ENCODE measurements around the gene ERC2. TPM values are rescaled to one million over a fixed set of nuclear protein-coding genes. Genes with fewer than 3 reads are reported as not detected.

The ERC2 gene
- total and polyA plus RNA-seq, 2 of the 13 experiments (the other 11 are each of a cell fraction or from before 2014, with no cell fraction given), result 0.16 to 0.22 TPM

DNA sequence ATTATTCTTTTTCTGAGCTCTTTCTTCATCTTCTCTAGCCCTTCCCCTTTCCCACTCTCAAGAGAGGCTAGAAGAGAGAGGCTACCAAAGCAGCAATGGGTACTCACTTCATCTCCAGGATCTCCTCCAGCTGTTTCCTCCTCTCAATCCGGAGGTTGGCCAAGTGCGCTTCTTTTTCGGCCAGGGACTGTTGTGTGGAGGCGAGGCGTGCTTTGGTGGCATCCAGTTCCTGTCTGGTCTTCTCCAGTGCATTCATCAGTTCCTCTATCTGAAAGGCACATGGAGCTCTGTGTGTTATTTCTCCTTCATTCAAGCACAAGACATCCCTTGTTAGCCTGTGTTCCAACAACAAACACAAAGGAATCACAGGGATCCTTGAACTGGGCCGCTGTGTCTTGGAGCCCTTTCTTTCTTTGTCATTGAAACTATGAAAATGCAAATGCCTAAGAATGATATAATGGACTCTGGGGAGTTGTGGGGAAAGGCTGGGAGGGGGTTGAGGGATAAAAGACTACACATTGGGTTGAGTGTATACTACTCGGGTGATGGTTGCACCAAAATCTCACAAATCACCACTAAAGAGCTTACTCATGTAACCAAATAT, 579.9 kb downstream of the ERC2 start:
- Histone ChIP-seq H3K9ac (ENCODE audit: insufficient read depth, low read depth, low read length) (no peak overlapping the region), H3K79me2 (ENCODE audit: insufficient read depth, low read length) (no peaks in the 10 kb centered on the region), H3K9me3 (ENCODE audit: low read length) (no peaks in the 10 kb centered on the region), H3K27me3 (ENCODE audit: control insufficient read depth in 1 of 2, insufficient read depth in 2 of 2, low read length in 2 of 2) (no peaks in the 10 kb centered on the region; a peak in 1 of 5 replicates), H3K36me3 (replicated peaks in 1 of 2; ENCODE audit: control insufficient read depth in 1 of 2, insufficient read depth in 2 of 2, low read length in 2 of 2) (no peaks in the 10 kb centered on the region), H2AFZ (ENCODE audit: low read length) (no peak overlapping the region), H4K20me1 (ENCODE audit: insufficient read depth, low read length) (no peaks in the 10 kb centered on the region), H3K4me1 (ENCODE audit: insufficient read depth, low read length) (no peaks in the 10 kb centered on the region), H3K4me2 (ENCODE audit: low read depth, low read length) (no peak overlapping the region), H3K27ac (ENCODE audit: extremely low read length, insufficient read depth, low read length) (no peak overlapping the region), H3K4me3 (replicated peaks in 1 of 3; ENCODE audit: insufficient read depth in 1 of 3, low read depth in 2 of 3, low read length in 3 of 3) (no peak overlapping the region)
- TF ChIP-seq ETV5 (CRISPR knock-in tag; IDR thresholded peaks at IDR 0.05; ENCODE audit: borderline replicate concordance), result no peak
- TF ChIP-seq TCF12 (IDR thresholded peaks at IDR 0.05), result no peak
- TF ChIP-seq TCF12 (CRISPR knock-in tag; IDR thresholded peaks at IDR 0.05), result no peak
- no peak for TF ChIP-seq THAP7 (CRISPR knock-in tag; IDR thresholded peaks at IDR 0.05)
- TF ChIP-seq FOXA1 (IDR thresholded peaks at IDR 0.05), result no peak
- TF ChIP-seq FOXA1 (CRISPR knock-in tag; IDR thresholded peaks at IDR 0.05), result no peak
- no peak for TF ChIP-seq TBX2 (CRISPR knock-in tag; IDR thresholded peaks at IDR 0.05; ENCODE audit: borderline replicate concordance)
- no peak for TF ChIP-seq ZNF512B (CRISPR knock-in tag; IDR thresholded peaks at IDR 0.05; ENCODE audit: borderline replicate concordance)
- in situ Hi-C loops (cut with HindIII; ENCODE audit: extremely low pct_ligation_motif_present, low pct_unique_long_range_greater_than_20kb) (no loop called here), intact Hi-C loops (cut with micrococcal nuclease; ENCODE audit: unreplicated experiment) (no loop called here)
- FAIRE-seq (no peak), DNase-seq (ENCODE audit: low spot score) (no peak), ATAC-seq (no peak)
- POLR2A ChIA-PET, result no interaction called here
- 16% methylated on average over 7 of the region's 7 CpGs for WGBS (ENCODE audit: low lambda C conversion rate)
- CTCF ChIA-PET (ENCODE audit: low intra/inter-chr PET ratio, low total read pairs), result no interaction called here
- BruUV-seq (replicated peaks), result no TSS peak
